Lower lobe of right lung (tissue), 2 donors: ENCODE measurements around the gene TASL. TPM values are rescaled to one million over a fixed set of nuclear protein-coding genes. Genes with fewer than 3 reads are reported as not detected.
A peak's percentile ranks its signal among the peaks of the same experiment; 100 is the strongest.

ENCODE experiments used
- ATAC-seq, 2 donors: fragments of 200-7000 bp; cut with Tn5 transposase; one replicate each; pipeline ENCODE4 v1.9.1; 2020 to 2022; ENCODE audit warnings: mild to moderate bottlenecking in 2 of 2, moderate library complexity in 2 of 2
- DNase-seq: peaks from one replicate; pipeline ENCODE4 v3.0.0-alpha.2; 2020
- H3K27ac ChIP-seq: fragments of 200-600 bp; one replicate; pipeline ENCODE4 v1.8.0; 2022
- H3K27me3 ChIP-seq: fragments of 200-600 bp; one replicate; pipeline ENCODE4 v1.8.0; 2022; ENCODE audit warnings: low read depth
- H3K36me3 ChIP-seq: fragments of 200-600 bp; one replicate; pipeline ENCODE4 v1.8.0; 2022; ENCODE audit warnings: mild to moderate bottlenecking
- H3K4me1 ChIP-seq: fragments of 200-600 bp; one replicate; pipeline ENCODE4 v1.8.0; 2022
- H3K4me3 ChIP-seq: fragments of 200-600 bp; one replicate; pipeline ENCODE4 v1.8.0; 2022; ENCODE audit warnings: mild to moderate bottlenecking
- H3K9me3 ChIP-seq: fragments of 200-600 bp; one replicate; pipeline ENCODE4 v1.8.0; 2022
- CTCF ChIP-seq: fragments of 200-600 bp; IDR thresholded peaks from one replicate; pipeline ENCODE4 v1.8.0; 2022; ENCODE audit warnings: antibody characterized with exemption, mild to moderate bottlenecking
- intact Hi-C: fragments of 100-400 bp; cut with DNase I; formaldehyde crosslinking; loops from one replicate; pipeline ENCODE4 v1.11.0; 2022
- total RNA-seq: library from RNA; stranded (reverse); fragmentation: NEBNext Ultra II Directional; extraction: Animal tissue kit (Norgen Biotek cat#: 25700); gene quantifications from one replicate; pipeline ENCODE4 v1.2.1, GENCODE V29; 2021
- donor health status: DM: no; HTN: yes; CAD: no; lungs with severe emphysema.

TASL gene
- total RNA-seq, 1 donor from 2014 or later: 8.0 TPM

GRCh38 chrX:30513284-30513683, 64.3 kb downstream of the TASL start:
- peak; percentile 21 for TF ChIP-seq CTCF
- no peak overlapping the region for H3K4me3 ChIP-seq
- no peaks in the 10 kb centered on the region for H3K27me3 ChIP-seq
- intact Hi-C loops: no loop called here
- no peak for ATAC-seq
- H3K4me1 ChIP-seq: no peaks in the 10 kb centered on the region
- no peak overlapping the region for H3K27ac ChIP-seq
- DNase-seq: no peak
- no peaks in the 10 kb centered on the region for H3K9me3 ChIP-seq
- no peaks in the 10 kb centered on the region for H3K36me3 ChIP-seq

Other genes with a start within 250 kb of the TASL start
- gene GK, start 75.7 kb upstream of the TASL start, total RNA-seq: 46.3 TPM